ENCODE measurements around the gene PADI1.

Gene PADI1

DNA sequence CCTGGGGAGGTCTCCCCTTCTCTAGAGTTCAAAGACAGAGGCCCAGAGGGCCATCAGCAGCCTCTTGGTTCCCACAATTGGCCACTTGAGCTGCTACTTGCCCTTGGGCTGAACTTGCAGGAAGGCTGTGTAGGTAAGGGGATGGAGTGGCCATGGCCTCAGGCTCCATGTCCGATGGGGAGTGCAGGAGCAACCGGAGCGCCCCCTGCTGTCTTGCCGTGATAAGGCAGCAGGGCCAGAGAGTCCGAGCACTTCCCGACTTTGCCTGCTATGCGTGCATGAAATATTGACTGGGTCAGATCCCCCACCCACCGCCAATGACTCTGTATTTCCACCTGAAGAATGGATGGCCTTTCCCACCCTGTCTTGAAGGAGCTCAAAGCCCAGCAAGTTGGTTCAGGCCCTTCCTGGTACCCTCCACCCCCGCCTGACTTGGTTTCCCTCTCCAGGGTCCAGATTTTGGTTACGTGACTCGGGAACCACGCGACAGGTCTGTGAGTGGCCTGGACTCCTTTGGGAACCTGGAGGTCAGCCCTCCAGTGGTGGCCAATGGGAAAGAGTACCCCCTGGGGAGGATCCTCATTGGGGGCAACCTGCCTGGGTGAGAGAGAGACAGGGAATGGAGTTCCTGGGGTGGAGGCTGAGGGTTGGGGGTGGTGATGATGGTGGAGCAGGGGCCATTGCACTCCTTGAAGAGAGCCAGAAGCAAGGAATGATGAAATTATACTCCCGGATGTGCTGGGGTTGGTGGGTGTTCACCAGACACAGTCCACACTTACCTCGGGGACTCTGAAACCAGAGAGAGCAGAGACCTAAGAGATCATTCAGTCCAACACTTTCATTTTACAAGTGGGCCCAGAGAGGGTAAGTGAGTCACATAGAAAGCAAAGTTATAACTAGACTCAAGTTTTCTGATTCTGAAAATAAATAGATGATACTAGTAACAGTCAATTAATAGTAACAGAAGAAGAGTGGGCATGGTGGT is 69.5 kb downstream of the PADI1 start:
- DNase-seq (ENCODE audit: low read depth): no peak

GRCh38 chr1:17276568-17276967 is 71.6 kb downstream of the PADI1 start:
- no peak for DNase-seq (ENCODE audit: low read depth)

- no peak for DNase-seq (ENCODE audit: low read depth)
These were observed 72.7 kb downstream of the PADI1 start for GRCh38 chr1:17277511-17278159.

DNA sequence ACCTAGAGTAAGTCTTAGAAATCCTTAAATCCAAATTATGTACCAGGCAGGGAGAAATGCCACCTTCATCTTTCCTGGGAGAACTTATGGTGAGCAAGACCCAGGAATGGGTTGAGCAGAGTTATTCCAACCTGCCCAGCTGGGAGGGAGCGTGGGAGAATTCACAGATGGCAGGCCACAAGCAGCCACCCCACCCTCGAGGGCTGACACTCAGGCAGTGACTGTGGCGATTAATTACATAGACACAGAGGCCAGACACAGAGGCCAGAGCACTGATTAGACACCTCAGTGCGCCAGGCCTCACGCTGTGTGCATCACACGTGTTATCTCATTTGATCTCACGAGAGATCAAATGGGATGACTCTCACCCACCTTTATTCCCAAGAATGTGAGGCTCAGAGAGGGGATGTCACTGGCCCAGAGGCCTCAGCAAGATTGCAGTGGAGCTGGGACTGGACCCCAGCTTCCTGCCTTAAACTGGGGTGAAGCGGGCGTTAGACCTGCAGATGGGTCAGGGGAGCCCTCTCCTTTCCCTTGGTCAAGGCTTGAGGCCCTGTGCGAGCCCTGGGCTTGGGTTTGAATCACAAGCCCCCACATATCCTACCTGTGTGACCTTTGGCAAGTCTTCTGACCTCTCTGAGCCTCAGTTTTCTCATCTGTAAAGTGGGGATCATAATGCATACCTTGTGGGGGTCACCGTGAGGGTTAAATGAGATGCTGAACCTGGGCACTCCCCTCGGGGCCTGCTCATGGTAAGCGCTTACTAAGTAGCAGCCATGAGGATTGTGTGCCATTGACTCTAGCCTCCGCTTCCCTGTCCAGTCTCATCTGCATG is 74.3 kb downstream of the PADI1 start:
- no peak for DNase-seq (ENCODE audit: low read depth)

DNA sequence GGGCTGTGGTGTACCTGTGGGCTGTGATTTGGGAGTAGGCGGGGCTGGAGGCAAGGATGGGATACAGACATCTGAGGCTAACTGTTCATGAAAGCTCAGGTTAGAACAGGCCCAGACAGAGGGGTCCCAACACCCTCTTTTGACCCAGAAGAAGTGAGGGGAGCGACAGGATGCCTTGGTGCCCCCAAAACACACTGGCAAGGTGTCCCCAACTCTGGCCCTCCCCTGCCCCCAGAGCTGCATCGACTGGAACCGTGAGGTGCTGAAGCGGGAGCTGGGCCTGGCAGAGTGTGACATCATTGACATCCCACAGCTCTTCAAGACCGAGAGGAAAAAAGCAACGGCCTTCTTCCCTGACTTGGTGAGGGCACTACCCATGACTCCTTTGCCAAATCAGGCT is 75.5 kb downstream of the PADI1 start:
- DNase-seq (ENCODE audit: low read depth): no peak

- DNase-seq (ENCODE audit: low read depth): no peak
These were observed 76.0 kb downstream of the PADI1 start for GRCh38 chr1:17280894-17281293.

DNA sequence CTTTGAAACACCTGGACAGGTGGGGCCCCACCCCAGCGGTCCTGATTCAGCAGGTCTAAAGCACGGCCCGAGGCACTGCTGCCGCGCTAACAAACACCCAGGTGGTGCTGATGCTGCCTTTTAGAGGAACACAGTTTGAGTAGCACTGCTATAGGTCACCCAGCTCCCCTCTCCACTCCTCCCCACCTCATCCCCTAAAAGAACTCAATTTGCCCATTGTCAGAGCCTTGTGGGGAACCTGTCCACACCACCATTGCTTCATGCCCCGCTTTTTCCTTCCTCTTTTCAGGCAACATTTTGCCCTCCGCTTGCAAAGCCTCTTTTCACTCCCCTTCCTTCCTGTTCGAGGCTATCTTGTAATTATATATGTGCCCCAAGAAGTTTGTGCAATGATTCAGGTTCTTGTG is 76.8 kb downstream of the PADI1 start:
- DNase-seq (ENCODE audit: low read depth): no peak

- DNase-seq (ENCODE audit: low read depth): no peak
These were observed 77.9 kb downstream of the PADI1 start for GRCh38 chr1:17282836-17283235.

DNA sequence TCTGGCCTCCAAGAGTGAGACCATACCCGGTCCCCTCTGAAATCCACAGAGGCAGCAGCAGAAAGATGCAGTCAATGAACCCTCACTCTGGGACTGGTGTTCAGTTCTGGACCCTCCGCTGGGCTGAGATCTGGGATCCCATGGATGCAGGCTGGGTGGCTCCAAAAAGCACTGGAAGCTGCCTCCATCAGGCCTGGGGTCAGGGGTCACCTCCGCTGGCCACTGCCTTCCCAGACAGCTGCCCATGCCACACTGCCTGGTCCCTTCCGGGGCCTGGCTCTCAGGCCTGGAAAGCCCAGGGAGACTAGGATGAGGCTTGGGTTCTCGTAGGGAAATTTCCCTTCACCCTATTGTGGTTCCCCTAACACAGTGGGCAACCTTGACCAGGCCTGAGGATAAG is 81.7 kb downstream of the PADI1 start:
- no peak for DNase-seq (ENCODE audit: low read depth)

GRCh38 chr1:17287130-17287776 is 82.3 kb downstream of the PADI1 start:
- DNase-seq (ENCODE audit: low read depth): no peak

GRCh38 chr1:17289721-17290120 is 84.8 kb downstream of the PADI1 start:
- DNase-seq (ENCODE audit: low read depth): no peak

- DNase-seq (ENCODE audit: low read depth): no peak
These were observed 85.6 kb downstream of the PADI1 start for GRCh38 chr1:17290553-17290952.

DNA sequence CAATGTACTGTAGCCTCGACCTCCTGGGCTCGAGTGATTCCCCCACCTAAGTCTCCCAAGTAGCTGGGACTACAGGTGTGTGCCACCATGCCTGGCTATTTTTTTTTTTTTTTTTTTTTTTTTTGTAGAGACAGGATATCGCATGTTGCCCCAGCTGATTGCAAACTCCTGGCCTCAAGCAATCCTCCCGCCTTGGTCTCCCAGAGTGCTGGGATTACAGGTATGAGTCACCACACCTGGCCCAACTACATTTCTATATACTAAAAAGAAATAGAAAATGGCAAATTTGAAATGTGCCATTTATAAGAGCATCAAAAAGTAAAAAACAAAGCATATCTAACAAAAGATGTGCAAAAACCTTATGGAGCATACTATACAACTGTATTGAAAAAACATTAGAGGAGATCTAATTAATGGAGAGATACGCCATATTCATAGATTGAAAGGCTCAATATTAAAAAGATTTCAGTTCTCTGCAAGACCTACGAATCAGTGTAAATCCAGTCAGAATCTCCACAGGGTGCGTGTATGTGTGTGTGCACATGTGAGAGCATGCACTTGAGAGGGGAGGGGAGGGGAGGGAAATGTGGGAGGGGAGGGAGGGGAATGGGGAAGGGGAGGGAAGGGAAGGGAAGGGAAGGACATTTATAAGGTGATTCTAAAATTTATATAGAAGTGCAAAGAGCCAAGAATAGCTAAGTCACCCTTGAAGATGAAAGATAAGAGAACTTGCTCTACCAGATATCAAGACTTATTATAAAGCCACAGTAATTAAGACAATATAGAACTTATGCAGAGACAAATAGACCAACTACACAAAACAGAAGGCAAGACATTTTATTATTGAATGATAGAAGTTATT is 87.6 kb downstream of the PADI1 start:
- no peak for DNase-seq (ENCODE audit: low read depth)

DNA sequence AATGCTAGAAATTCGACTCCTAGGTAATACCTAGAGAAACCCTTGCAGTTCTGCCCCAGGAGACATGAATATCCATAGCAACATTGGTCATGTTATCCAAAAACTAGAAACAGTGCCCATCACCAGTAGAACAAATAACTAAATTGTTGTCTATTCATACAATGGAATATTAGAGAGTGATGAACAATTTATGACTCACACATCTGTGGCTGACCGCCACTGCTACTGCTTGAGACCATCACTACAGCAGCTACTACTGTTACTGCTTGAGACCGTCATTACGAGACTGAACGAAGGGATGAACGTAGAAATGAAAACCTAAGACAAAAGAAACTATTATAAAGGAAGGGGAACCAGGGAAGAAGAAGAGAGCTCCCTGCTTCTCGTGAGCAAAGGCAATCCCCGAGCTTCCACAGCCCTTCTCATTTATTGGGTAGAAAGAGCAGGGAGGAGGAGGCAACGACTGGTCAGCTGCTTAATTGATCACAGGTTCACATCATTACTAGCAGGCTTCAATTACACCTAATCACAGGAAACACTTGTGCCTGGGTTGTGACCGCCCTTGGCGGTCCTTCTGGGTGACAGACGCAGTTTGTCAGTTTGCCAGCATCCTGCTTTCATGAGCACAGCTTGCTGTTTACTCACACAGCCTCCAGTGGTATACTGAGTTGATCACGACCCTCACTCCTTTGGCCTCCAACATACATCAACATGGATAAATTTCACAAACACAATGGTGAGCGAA is 88.9 kb downstream of the PADI1 start:
- DNase-seq (ENCODE audit: low read depth): no peak

- DNase-seq (ENCODE audit: low read depth): no peak
These were observed 90.4 kb downstream of the PADI1 start for GRCh38 chr1:17295292-17295691.
